ENCODE data around the gene PTH2R. TPM values are rescaled to one million over a fixed set of nuclear protein-coding genes. Genes with fewer than 3 reads are reported as not detected.

Gene PTH2R, protein sequence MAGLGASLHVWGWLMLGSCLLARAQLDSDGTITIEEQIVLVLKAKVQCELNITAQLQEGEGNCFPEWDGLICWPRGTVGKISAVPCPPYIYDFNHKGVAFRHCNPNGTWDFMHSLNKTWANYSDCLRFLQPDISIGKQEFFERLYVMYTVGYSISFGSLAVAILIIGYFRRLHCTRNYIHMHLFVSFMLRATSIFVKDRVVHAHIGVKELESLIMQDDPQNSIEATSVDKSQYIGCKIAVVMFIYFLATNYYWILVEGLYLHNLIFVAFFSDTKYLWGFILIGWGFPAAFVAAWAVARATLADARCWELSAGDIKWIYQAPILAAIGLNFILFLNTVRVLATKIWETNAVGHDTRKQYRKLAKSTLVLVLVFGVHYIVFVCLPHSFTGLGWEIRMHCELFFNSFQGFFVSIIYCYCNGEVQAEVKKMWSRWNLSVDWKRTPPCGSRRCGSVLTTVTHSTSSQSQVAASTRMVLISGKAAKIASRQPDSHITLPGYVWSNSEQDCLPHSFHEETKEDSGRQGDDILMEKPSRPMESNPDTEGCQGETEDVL
- polyA plus RNA-seq (2012; ENCODE audit: missing spikeins), result not detected

DNA sequence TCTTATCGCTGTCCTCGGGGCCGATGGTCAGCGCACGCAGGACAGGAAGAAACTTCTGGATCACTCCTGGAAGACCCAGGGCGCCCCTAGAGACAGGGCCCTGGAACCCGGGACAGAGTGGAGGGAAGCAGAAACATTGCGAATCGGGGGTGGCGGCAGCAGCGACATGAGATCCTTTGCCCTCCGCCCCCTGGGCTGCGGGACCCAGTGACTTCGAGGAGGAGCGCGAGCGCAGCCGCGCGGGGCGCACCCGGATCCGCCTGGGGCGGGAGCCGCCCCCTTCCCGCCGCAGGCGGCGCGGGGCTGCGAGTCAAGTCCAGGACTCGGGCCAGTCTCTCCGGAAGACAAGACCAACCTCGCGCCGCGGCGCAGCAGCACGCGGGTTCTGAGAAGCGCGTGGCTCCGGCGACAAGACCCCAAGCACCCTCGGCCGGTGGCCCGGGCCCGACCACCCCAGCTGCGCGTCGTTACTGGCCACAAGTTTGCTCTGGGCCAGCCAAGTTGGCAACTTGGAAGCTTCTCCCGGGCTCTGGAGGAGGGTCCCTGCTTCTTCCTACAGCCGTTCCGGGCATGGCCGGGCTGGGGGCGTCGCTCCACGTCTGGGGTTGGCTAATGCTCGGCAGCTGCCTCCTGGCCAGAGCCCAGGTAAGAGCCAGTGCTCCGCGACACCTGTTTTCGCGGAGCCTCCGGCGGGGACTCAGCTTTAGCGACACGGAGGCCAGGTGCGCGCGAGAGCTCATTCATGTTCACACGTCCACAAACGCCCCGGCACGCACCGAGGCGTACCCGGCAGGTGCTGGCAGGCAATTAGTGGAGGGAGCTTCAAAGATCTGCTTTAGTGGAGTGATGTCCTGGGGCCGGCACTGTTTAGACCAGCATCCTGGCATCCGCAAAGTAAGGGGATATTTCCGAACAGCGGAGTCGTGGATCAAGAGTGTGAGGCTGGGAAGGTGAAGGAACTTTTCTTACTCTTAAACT, at the start of gene PTH2R:
TSS of gene PTH2R (plus strand) at position 319 of the 978 bp plus-strand sequence. CDS start at position 571, 252 bp downstream.
- DNase-seq (ENCODE audit: insufficient read length) (no peak), FAIRE-seq (no peak)
- TF ChIP-seq POLR2AphosphoS5 (IDR thresholded peaks at IDR 0.05; ENCODE audit: low read depth, low read length), result no peak
- TF ChIP-seq TAF1 (IDR thresholded peaks at IDR 0.05; ENCODE audit: borderline replicate concordance, low read depth, low read length), result no peak
- TF ChIP-seq POLR2A (IDR thresholded peaks at IDR 0.05; ENCODE audit: low read depth, low read length), result no peak

DNA sequence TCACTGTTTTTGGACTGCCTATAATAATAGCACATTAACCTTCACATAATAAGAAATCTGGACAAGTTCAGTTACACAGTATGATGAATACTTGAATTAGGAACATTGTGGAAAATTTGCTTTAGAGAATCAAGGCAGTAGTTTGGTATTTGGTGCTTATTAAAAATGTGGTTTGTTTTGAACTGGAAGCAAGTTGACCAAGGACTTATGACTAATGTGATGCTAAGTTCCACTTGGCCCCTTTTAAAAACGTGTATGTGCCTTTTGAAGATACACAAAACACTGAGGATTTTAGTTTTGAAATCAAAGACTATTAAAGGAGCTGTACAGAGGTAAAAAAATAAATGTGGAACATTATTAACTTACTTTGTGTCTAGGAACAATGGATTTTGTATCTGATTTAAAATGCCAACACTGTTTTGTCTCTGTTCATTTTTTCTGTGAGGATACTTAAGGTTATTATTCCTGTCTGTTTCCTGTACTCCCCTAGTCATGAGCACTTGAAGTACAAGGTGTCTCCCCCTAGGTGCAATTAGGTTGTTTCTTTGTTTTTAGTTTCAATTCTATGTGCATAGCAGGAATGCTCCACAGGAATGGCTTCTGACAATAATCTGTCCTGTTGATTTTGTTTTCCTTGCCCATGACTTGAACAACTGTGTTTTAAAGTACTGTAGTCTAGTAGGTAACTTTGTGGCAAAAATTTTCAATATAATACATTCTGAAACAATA, 49.6 kb upstream of the PTH2R start:
- FAIRE-seq, result peak; percentile 40
- TF ChIP-seq POLR2AphosphoS5 (IDR thresholded peaks at IDR 0.05; ENCODE audit: low read depth, low read length) (no peak), TAF1 (IDR thresholded peaks at IDR 0.05; ENCODE audit: borderline replicate concordance, low read depth, low read length) (no peak), POLR2A (IDR thresholded peaks at IDR 0.05; ENCODE audit: low read depth, low read length) (no peak)
- no peak for DNase-seq (ENCODE audit: insufficient read length)

DNA sequence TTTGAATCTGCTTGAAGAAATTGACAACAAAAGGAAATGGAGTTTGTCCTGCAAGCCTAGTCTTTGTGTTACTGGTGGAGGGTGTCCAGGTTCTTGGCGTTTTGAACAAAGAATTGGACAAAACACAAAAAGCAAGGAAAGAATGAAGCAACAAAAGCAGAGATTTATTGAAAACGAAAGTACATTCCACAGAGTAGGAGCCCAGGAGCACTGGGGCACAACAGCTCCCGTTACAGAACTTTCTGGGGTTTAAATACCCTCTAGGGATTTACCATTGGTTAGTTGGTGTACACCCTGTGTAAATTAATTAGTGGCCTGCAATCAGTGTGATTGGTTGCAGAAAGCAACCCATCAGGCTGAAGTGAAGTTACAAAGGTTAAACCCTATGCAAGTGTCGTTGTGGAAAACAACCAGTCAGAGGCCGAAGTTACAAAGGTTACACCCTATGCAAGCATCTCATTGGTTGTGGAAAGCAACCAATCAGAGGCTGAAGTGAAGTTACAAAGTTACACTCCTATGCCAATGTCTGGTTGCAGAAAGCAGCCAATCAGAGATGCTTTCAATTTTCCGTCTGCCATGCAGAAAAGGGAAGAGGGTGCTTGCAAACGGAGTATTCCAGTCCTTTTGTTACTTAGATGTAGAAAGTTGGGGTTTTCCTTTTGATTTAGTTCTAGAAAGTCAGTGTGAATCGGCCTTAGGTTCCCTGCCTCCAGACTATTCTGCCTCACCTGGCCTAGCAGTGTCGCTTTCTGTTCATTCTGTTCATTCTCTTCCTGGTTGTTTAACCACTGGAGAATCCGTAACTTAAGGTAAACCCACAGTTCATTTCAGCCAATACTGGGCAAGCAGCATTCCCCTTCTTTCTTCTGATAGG, 47.6 kb upstream of the PTH2R start:
- TF ChIP-seq POLR2AphosphoS5 (IDR thresholded peaks at IDR 0.05; ENCODE audit: low read depth, low read length) (no peak), TAF1 (IDR thresholded peaks at IDR 0.05; ENCODE audit: borderline replicate concordance, low read depth, low read length) (no peak), POLR2A (IDR thresholded peaks at IDR 0.05; ENCODE audit: low read depth, low read length) (no peak)
- FAIRE-seq, result no peak
- DNase-seq (ENCODE audit: insufficient read length), result no peak

DNA sequence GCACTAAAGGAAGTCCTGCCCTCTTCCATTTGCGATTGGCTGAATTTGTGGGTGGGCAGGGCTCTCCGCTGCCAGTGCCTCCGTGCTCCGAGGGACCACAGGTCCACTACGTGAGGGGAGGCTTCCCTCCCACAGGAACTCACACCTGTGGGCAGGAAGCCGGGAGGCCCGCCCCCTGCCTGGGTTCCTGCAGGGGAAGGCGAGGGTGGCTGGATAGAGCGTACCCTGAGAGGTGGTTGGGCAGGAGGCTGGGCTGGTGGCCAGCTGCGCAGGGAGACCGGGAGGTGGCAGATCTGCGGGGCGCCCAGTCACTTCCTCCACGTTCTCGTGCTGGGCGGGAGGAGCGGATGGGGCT, 47.0 kb upstream of the PTH2R start:
- no peak for TF ChIP-seq TAF1 (IDR thresholded peaks at IDR 0.05; ENCODE audit: borderline replicate concordance, low read depth, low read length)
- TF ChIP-seq POLR2AphosphoS5 (IDR thresholded peaks at IDR 0.05; ENCODE audit: low read depth, low read length), result no peak
- no peak for TF ChIP-seq POLR2A (IDR thresholded peaks at IDR 0.05; ENCODE audit: low read depth, low read length)
- no peak for DNase-seq (ENCODE audit: insufficient read length)

DNA sequence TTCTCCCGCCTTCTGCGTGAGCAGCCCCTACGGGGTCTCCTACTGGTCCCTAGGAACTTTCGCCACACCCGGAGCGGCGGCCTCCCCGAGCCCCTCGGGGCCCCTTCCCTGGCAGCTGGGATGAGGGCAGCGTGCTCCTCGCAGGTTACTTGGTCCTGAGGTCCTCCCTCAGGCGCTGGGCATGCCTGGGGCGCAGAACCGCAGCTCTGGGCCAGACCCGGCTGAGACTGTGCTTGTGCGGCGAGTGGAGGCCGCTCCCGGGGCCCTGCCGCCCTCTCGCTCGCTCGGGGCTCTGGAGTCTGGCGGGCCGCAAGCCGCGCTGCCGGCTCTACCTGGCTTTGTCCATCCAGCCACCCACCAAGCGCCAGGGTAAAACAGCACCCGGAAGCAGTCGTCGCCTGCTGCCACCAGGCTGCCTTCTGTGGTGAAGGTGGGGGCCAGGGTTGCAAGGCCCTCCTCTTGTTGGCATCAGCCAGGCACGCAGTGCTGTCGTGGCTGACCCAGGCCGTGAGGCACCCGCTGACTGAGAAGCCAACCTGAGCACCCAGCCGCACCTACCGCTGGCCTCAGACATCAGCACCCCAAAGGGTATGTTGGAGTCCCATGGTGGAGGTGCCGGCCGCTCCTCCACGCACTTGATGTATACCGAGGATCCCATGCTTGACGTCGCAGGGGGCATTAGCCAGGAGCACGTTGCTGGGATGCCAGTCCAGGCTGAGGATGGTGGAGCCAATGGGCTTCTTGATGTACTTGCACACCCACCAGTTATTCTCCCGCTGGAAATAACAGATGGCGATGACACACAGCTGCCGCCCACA, 46.1 kb upstream of the PTH2R start:
- TF ChIP-seq TAF1 (IDR thresholded peaks at IDR 0.05; ENCODE audit: borderline replicate concordance, low read depth, low read length) (no peak), POLR2A (IDR thresholded peaks at IDR 0.05; ENCODE audit: low read depth, low read length) (no peak), POLR2AphosphoS5 (IDR thresholded peaks at IDR 0.05; ENCODE audit: low read depth, low read length) (no peak)
- no peak for DNase-seq (ENCODE audit: insufficient read length)
- no peak for FAIRE-seq

More for the DNA sequence above, 47.0 kb upstream of the PTH2R start:
- FAIRE-seq, result no peak

DNA sequence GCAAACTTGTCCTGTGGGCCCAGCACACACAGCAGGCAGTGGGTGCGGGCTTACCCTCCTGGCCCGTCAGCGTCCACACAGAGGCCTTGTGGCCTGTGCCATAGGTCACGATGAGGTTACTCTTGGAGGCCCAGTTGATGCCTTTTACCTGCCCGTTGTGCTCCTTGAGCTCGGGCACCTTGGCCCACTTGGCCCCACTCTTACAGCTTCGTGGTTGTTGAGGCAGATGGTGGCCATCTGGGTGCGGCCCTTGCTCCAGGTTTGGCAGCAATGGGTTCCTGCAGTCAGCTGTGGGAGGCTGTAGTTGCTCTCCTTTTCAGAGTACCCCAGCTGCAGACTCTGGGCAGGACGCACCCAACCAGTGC, 45.5 kb upstream of the PTH2R start:
- DNase-seq (ENCODE audit: insufficient read length) (no peak), FAIRE-seq (no peak)
- TF ChIP-seq POLR2A (IDR thresholded peaks at IDR 0.05; ENCODE audit: low read depth, low read length) (no peak), TAF1 (IDR thresholded peaks at IDR 0.05; ENCODE audit: borderline replicate concordance, low read depth, low read length) (no peak), POLR2AphosphoS5 (IDR thresholded peaks at IDR 0.05; ENCODE audit: low read depth, low read length) (no peak)

DNA sequence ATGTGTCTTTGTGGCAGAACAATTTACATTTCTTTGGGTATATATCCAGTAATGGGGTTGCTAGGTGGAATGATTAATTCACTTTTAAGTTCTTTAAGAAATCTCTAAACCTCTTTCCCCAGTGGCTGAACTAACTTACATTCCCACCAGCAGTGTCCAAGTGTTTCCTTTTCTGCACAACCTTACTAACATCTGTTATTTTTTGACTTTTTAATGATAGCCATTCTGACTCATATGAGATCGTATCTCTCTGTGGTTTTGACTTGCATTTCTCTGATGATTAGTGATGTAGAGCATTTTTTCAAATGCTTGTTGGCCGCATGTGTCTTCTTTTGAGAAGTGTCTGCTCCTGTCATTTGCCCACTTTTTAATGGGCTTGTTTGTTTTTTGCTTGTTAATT, 43.1 kb upstream of the PTH2R start:
- TF ChIP-seq POLR2A (IDR thresholded peaks at IDR 0.05; ENCODE audit: low read depth, low read length) (no peak), TAF1 (IDR thresholded peaks at IDR 0.05; ENCODE audit: borderline replicate concordance, low read depth, low read length) (no peak), POLR2AphosphoS5 (IDR thresholded peaks at IDR 0.05; ENCODE audit: low read depth, low read length) (no peak)
- peak; percentile 33 for FAIRE-seq
- no peak for DNase-seq (ENCODE audit: insufficient read length)

DNA sequence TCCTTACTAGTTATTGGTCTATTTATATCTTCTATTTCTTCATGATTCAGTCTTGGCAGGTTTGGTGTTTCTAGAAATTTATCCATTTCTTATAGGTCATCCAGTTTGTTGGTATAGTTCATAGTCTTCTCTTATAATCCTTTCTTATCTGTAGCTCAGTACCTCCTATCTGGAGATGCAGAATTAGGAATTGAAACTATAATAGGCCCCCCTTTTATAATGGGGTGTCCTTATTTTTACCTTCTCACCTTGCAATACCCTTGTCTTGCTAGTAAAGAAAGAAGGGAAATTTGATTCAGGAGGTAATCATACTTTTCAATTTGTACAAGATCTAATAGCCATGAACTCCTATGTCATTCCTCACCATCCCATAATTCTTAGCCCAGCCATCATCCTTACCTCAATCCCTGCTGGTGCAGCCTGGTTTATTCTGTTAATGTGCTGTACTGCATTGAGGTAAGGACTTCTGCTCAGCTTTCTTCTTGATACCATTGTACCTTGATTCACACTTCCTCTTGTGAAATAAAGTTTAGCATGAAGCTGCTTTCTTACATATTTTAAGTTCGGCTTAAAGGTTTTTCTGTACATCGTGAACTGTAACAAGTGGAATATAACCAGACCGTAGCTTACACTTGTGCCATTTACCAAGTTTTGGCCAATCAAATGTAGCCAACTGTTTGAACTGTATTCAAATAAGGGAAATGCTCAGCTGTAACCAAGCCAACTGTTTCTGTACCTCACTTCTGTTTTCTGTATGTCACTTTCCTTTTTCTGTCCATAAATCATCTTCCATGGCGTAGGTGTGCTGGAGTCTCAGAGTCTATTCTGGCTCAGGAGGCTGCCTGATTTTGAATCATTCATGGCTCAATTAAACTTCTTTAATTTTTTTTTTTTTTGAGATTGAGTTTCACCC, 40.1 kb upstream of the PTH2R start:
- TF ChIP-seq POLR2A (IDR thresholded peaks at IDR 0.05; ENCODE audit: low read depth, low read length) (no peak), POLR2AphosphoS5 (IDR thresholded peaks at IDR 0.05; ENCODE audit: low read depth, low read length) (no peak), TAF1 (IDR thresholded peaks at IDR 0.05; ENCODE audit: borderline replicate concordance, low read depth, low read length) (no peak)
- peak; percentile 78 for FAIRE-seq
- no peak for DNase-seq (ENCODE audit: insufficient read length)
